Activated naive CD8-positive, alpha-beta T cell treated with anti-CD3 and anti-CD28 coated beads, Interleukin-2, amount 50 U/mL, for 24 hours (primary cell): ENCODE data around the gene FBXL15.

Source experiments
- ATAC-seq: fragments of 150-1000 bp; cut with Tn5 transposase; one replicate; pipeline ENCODE4 v1.10.0; 2021
- DNase-seq: peaks from one replicate; pipeline ENCODE4 v3.0.0; 2021
- H3K27ac Mint-ChIP-seq: one replicate; pipeline ENCODE4 v1.8.0; 2021; ENCODE audit warnings: mild to moderate bottlenecking, mixed read lengths
- H3K27me3 Mint-ChIP-seq: one replicate; pipeline ENCODE4 v1.8.0; 2021; ENCODE audit warnings: mixed read lengths
- H3K36me3 Mint-ChIP-seq: one replicate; pipeline ENCODE4 v1.8.0; 2021; ENCODE audit warnings: low read depth, mixed read lengths
- H3K4me1 Mint-ChIP-seq: one replicate; pipeline ENCODE4 v1.8.0; 2021; ENCODE audit warnings: mixed read lengths
- H3K4me3 Mint-ChIP-seq: one replicate; pipeline ENCODE4 v1.8.0; 2021; ENCODE audit warnings: mild to moderate bottlenecking, moderate library complexity, mixed read lengths
- H3K9me3 Mint-ChIP-seq: one replicate; pipeline ENCODE4 v1.8.0; 2021; ENCODE audit warnings: mixed read lengths

Gene FBXL15

GRCh38 chr10:102403115-102403514 lies 17.5 kb upstream of the FBXL15 start:
- ATAC-seq (no peak), DNase-seq (no peak)
- Mint-ChIP-seq H3K4me3 (no peak overlapping the region), H3K36me3 (peaks cover 27% of the 10 kb centered on the region), H3K4me1 (peaks cover 39% of the 10 kb centered on the region), H3K27me3 (peaks cover under 1% of the 10 kb centered on the region), H3K9me3 (no peaks in the 10 kb centered on the region), H3K27ac (no peak overlapping the region)

- Mint-ChIP-seq H3K36me3 (peaks cover 19% of the 10 kb centered on the region), H3K9me3 (no peaks in the 10 kb centered on the region), H3K4me1 (peaks cover 38% of the 10 kb centered on the region), H3K27me3 (peaks cover 6% of the 10 kb centered on the region), H3K27ac (no peak overlapping the region), H3K4me3 (no peak overlapping the region)
- ATAC-seq (no peak), DNase-seq (no peak)
Observed at GRCh38 chr10:102404361-102405107, 16.1 kb upstream of the FBXL15 start.

DNA sequence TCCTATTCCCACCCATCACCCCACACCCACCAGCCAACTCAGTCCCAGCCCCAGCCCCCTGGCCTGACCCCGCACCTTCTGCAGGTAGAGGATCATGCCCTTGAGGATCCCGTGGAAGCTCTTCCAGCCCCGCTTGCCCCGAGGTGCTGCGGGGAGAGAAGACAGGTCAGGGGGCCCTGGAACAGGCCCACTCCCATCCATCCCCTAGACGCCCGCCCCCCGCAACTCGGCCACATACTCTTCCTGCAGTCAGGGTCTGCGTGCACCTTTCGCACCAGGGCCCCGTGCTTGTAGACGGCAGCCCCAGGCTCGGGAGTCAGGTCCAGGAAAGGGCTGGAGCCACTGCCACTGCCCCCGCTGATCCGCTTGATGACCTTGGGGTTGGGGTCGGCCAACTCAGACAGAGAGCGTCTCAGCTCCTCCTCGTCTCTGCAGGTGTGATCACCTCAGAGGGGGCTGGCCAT lies 15.5 kb upstream of the FBXL15 start:
- Mint-ChIP-seq H3K27me3 (peaks cover 10% of the 10 kb centered on the region), H3K36me3 (peaks cover 14% of the 10 kb centered on the region), H3K4me3 (no peak overlapping the region), H3K9me3 (no peaks in the 10 kb centered on the region), H3K4me1 (peaks cover 39% of the 10 kb centered on the region), H3K27ac (peak overlapping the region; percentile 48)
- ATAC-seq (no peak), DNase-seq (no peak)

GRCh38 chr10:102405632-102406031 lies 15.0 kb upstream of the FBXL15 start:
- DNase-seq (no peak), ATAC-seq (peak; percentile 8)
- Mint-ChIP-seq H3K27me3 (peaks cover 10% of the 10 kb centered on the region), H3K36me3 (peaks cover 9% of the 10 kb centered on the region), H3K4me1 (peaks cover 42% of the 10 kb centered on the region), H3K27ac (peak overlapping the region; percentile 48), H3K4me3 (no peak overlapping the region), H3K9me3 (no peaks in the 10 kb centered on the region)

- Mint-ChIP-seq H3K36me3 (peaks cover 4% of the 10 kb centered on the region), H3K9me3 (no peaks in the 10 kb centered on the region), H3K4me3 (no peak overlapping the region), H3K27me3 (peaks cover 20% of the 10 kb centered on the region), H3K27ac (peak overlapping the region; percentile 60), H3K4me1 (peaks cover 46% of the 10 kb centered on the region)
- ATAC-seq (no peak), DNase-seq (no peak)
Observed at GRCh38 chr10:102406815-102407214, 13.8 kb upstream of the FBXL15 start.

- Mint-ChIP-seq H3K27ac (peak overlapping the region; percentile 14), H3K4me1 (peaks cover 44% of the 10 kb centered on the region), H3K9me3 (no peaks in the 10 kb centered on the region), H3K4me3 (peak overlapping the region; percentile 14), H3K27me3 (peaks cover 20% of the 10 kb centered on the region), H3K36me3 (peaks cover 2% of the 10 kb centered on the region)
- ATAC-seq = no peak
- DNase-seq = no peak
Observed at GRCh38 chr10:102407425-102408130, 13.1 kb upstream of the FBXL15 start.

DNA sequence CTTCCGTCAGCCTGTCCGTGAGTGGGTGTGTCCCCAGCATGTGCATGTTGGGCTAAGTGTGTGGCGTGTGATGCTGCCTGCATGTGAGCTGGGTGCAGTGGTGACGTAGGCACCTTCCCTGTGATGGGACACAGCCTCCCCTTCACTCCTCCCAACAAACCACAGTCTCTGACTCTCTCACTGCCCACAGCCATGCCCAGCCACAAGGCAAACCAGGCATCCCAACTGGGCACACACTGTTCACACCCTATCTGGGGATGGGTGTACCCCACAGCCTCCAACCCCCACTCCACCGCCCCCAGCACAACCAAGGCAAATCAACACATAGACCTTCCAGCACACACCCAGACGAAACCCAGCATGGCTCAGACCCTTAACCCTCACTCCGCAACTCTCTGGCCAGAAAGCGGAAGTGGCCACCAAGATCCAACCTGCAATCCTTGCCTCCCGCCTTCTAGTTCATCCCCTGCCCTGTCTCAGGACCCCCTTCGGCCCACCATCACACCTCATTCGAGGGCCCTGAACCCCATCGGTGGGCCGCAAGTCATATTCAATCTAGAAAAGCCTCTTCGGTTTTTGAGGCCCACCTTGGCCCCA lies 12.4 kb upstream of the FBXL15 start:
- no peak for ATAC-seq
- H3K9me3 Mint-ChIP-seq = no peaks in the 10 kb centered on the region
- H3K4me3 Mint-ChIP-seq = peak overlapping the region; percentile 66
- peaks cover 23% of the 10 kb centered on the region for H3K27me3 Mint-ChIP-seq
- peaks cover 50% of the 10 kb centered on the region for H3K4me1 Mint-ChIP-seq
- H3K27ac Mint-ChIP-seq = peak overlapping the region; percentile 16
- DNase-seq = no peak
- peaks cover 2% of the 10 kb centered on the region for H3K36me3 Mint-ChIP-seq

- Mint-ChIP-seq H3K36me3 (no peaks in the 10 kb centered on the region), H3K4me1 (peaks cover 52% of the 10 kb centered on the region), H3K4me3 (peak overlapping the region; percentile 75), H3K27ac (peak overlapping the region; percentile 52), H3K27me3 (peaks cover 23% of the 10 kb centered on the region), H3K9me3 (no peaks in the 10 kb centered on the region)
- ATAC-seq (peak; percentile 55), DNase-seq (peak; percentile 86)
Observed at GRCh38 chr10:102408728-102409603, 11.7 kb upstream of the FBXL15 start.

GRCh38 chr10:102409604-102410428 lies 10.8 kb upstream of the FBXL15 start:
- Mint-ChIP-seq H3K4me1 (peaks cover 52% of the 10 kb centered on the region), H3K4me3 (peak overlapping the region; percentile 75), H3K27ac (peak overlapping the region; percentile 52), H3K9me3 (no peaks in the 10 kb centered on the region), H3K27me3 (peaks cover 23% of the 10 kb centered on the region), H3K36me3 (no peaks in the 10 kb centered on the region)
- ATAC-seq (no peak), DNase-seq (no peak)

- H3K4me1 Mint-ChIP-seq = peaks cover 51% of the 10 kb centered on the region
- DNase-seq = peak; percentile 72
- H3K4me3 Mint-ChIP-seq = peak overlapping the region; percentile 75
- H3K36me3 Mint-ChIP-seq = no peaks in the 10 kb centered on the region
- peak; percentile 8 for ATAC-seq
- peak overlapping the region; percentile 52 for H3K27ac Mint-ChIP-seq
- no peaks in the 10 kb centered on the region for H3K9me3 Mint-ChIP-seq
- peaks cover 23% of the 10 kb centered on the region for H3K27me3 Mint-ChIP-seq
Observed at GRCh38 chr10:102410429-102411073, 10.1 kb upstream of the FBXL15 start.

- no peaks in the 10 kb centered on the region for H3K9me3 Mint-ChIP-seq
- H3K27me3 Mint-ChIP-seq = peaks cover 29% of the 10 kb centered on the region
- H3K4me3 Mint-ChIP-seq = peak overlapping the region; percentile 69
- ATAC-seq (no peak), DNase-seq (no peak)
- H3K36me3 Mint-ChIP-seq = no peaks in the 10 kb centered on the region
- peaks cover 44% of the 10 kb centered on the region for H3K4me1 Mint-ChIP-seq
- H3K27ac Mint-ChIP-seq = peak overlapping the region; percentile 57
Observed at GRCh38 chr10:102411341-102412255, 9.0 kb upstream of the FBXL15 start.

DNA sequence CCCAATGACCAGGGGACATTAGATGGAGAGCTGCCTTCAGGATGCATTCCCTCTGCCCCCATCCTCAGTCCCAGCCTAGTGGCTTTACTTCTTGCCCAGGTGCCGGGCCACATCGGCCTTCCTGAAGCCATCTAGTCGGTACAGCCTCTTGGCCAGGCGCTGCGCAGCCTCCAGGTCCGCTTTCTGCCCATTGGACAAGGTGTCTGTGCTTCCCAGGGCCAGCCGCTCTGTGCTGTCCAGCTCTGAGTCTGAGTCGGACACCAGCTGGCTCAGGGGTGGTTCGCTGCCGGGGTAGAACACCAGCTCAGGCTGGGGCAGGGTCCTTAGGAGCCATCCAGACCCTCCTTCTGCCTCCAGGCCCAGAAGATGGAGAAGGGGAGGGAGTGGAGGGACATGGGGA lies 8.3 kb upstream of the FBXL15 start:
- no peak overlapping the region for H3K27ac Mint-ChIP-seq

More for the DNA sequence above, 8.3 kb upstream of the FBXL15 start:
- H3K9me3 Mint-ChIP-seq = no peaks in the 10 kb centered on the region
- DNase-seq (no peak), ATAC-seq (no peak)
- peaks cover 33% of the 10 kb centered on the region for H3K27me3 Mint-ChIP-seq
- H3K4me3 Mint-ChIP-seq = no peak overlapping the region
- H3K36me3 Mint-ChIP-seq = no peaks in the 10 kb centered on the region
- peaks cover 40% of the 10 kb centered on the region for H3K4me1 Mint-ChIP-seq
